HepG2 (cell line): Measurements from ENCODE around the gene SLC44A4. TPM values are rescaled to one million over a fixed set of nuclear protein-coding genes. Genes with fewer than 3 reads are reported as not detected.

Experiments
- CCDC6 ChIP-seq: sonication (generic); formaldehyde crosslinking; IDR thresholded peaks from 2 replicates; pipeline ENCODE4 v1.8.1; 2022; ENCODE audit warnings: mild to moderate bottlenecking, missing genetic modification reagents, moderate library complexity
- CEBPZ ChIP-seq: IDR thresholded peaks from 2 replicates; pipeline ENCODE4 v1.6.1; 2012; ENCODE audit warnings: low read length, improper control_type of control experiment
- GATAD2A ChIP-seq: IDR thresholded peaks from 2 replicates; pipeline ENCODE4 v1.6.1; 2016
- KDM6A ChIP-seq: IDR thresholded peaks from 2 replicates; pipeline ENCODE4 v1.6.1; 2016; ENCODE audit warnings: low read depth
- KMT2A ChIP-seq: sonication (generic); formaldehyde crosslinking; IDR thresholded peaks from 2 replicates; pipeline ENCODE4 v1.4.0; 2020; ENCODE audit warnings: missing genetic modification reagents
- NFYC ChIP-seq: IDR thresholded peaks from 2 replicates; pipeline ENCODE4 v1.6.1; 2016; ENCODE audit warnings: missing genetic modification reagents, missing compliant biosample characterization
- PHF21A ChIP-seq: sonication (generic); formaldehyde crosslinking; IDR thresholded peaks from 2 replicates; pipeline ENCODE4 v1.5.0; 2020; ENCODE audit warnings: mild to moderate bottlenecking, missing genetic modification reagents
- POLR2A ChIP-seq, 2 experiments: IDR thresholded peaks; 2 replicates each; pipeline ENCODE4 v1.6.1; 2011; ENCODE audit warnings: low read depth in 2 of 2, low read length in 2 of 2, mild to moderate bottlenecking in 1 of 2, moderate library complexity in 1 of 2; ENCODE audit not compliant: insufficient read depth in 1 of 2
- POLR2G ChIP-seq: fragments of 200-400 bp; formaldehyde crosslinking; IDR thresholded peaks from 2 replicates; pipeline ENCODE4 v1.6.1; 2018; ENCODE audit warnings: mild to moderate bottlenecking, low read depth, low read length, moderate library complexity
- RELA ChIP-seq: sonication (generic); formaldehyde crosslinking; IDR thresholded peaks from 2 replicates; pipeline ENCODE4 v1.4.0; 2020; ENCODE audit warnings: missing genetic modification reagents
- RFX1 ChIP-seq: fragments of 450-650 bp; IDR thresholded peaks from 2 replicates; pipeline ENCODE4 v1.6.1; 2017
- RXRB ChIP-seq: IDR thresholded peaks from 2 replicates; pipeline ENCODE4 v1.6.1; 2016; ENCODE audit warnings: borderline replicate concordance, missing genetic modification reagents, missing compliant biosample characterization
- SAP130 ChIP-seq: IDR thresholded peaks from 2 replicates; pipeline ENCODE4 v1.6.1; 2016; ENCODE audit warnings: low read depth
- SMYD3 ChIP-seq: sonication (generic); formaldehyde crosslinking; IDR thresholded peaks from 2 replicates; pipeline ENCODE4 v1.8.1; 2023; ENCODE audit warnings: mild to moderate bottlenecking, missing genetic modification reagents
- SRY ChIP-seq: sonication (generic); formaldehyde crosslinking; IDR thresholded peaks from 2 replicates; pipeline ENCODE4 v1.8.0; 2022; ENCODE audit warnings: mild to moderate bottlenecking, missing genetic modification reagents
- ZBED4 ChIP-seq: sonication (generic); formaldehyde crosslinking; IDR thresholded peaks from 2 replicates; pipeline ENCODE4 v1.4.0; 2020; ENCODE audit warnings: missing genetic modification reagents, borderline replicate concordance
- ZBTB38 ChIP-seq: sonication (generic); formaldehyde crosslinking; IDR thresholded peaks from 2 replicates; pipeline ENCODE4 v1.5.1; 2020; ENCODE audit warnings: mild to moderate bottlenecking, missing genetic modification reagents
- ZNF30 ChIP-seq: sonication (generic); formaldehyde crosslinking; IDR thresholded peaks from 2 replicates; pipeline ENCODE4 v1.5.0; 2020; ENCODE audit warnings: mild to moderate bottlenecking, missing genetic modification reagents
- ZNF331 ChIP-seq: sonication (generic); formaldehyde crosslinking; IDR thresholded peaks from 2 replicates; pipeline ENCODE4 v1.4.0; 2020; ENCODE audit warnings: missing genetic modification reagents
- ZNF670 ChIP-seq: sonication (generic); formaldehyde crosslinking; IDR thresholded peaks from 2 replicates; pipeline ENCODE4 v1.8.0; 2022; ENCODE audit warnings: mild to moderate bottlenecking, missing genetic modification reagents, borderline replicate concordance
- ZNF788 ChIP-seq: sonication (generic); formaldehyde crosslinking; IDR thresholded peaks from 2 replicates; pipeline ENCODE4 v1.5.0; 2020; ENCODE audit warnings: mild to moderate bottlenecking, missing genetic modification reagents, borderline replicate concordance
- polyA plus RNA-seq, 8 experiments: library from polyadenylated mRNA; depleted of rRNA in 3 of 8; stranded (reverse) in 7 of 8; unstranded in 1 of 8; fragments of >200 nt; fragmentation: Illumina TruSeq in 4 of 8; extraction: Trizol in 4 of 8; gene quantifications; 2 replicates each; pipeline versions ENCODE4 v1.2.1 to v1.2.3, GENCODE V29; 2011 to 2016; ENCODE audit warnings: low read depth in 4 of 8, missing spikeins in 1 of 8, mixed read lengths in 1 of 8; ENCODE audit not compliant: insufficient read depth in 1 of 8
- total RNA-seq, 5 experiments: library from RNA; depleted of rRNA; stranded (reverse); fragments of >200 nt; fragmentation: Illumina TruSeq; extraction: Trizol; gene quantifications; 2 replicates each; pipeline ENCODE4 v1.2.3, GENCODE V29; 2016; ENCODE audit warnings: low read depth in 1 of 5
- TF ChIP-seq, protein P1 (sequence below): sonication (generic); formaldehyde crosslinking; IDR thresholded peaks from 2 replicates; pipeline ENCODE4 v1.4.0; 2020; ENCODE audit warnings: missing genetic modification reagents

Gene SLC44A4
- total and polyA plus RNA-seq, 2 of the 13 experiments (the other 11 are each of a cell fraction or from before 2014, with no cell fraction given) = 3.5 to 5.9 TPM

GRCh38 chr6:31815025-31815838, 63.6 kb downstream of the SLC44A4 start, which contains the start of the genes HSPA1A and HSPA1L (continued):
- TF ChIP-seq PHF21A (peak; percentile 79), ZNF331 (CRISPR knock-in tag) (0 out of 2 replicates have a peak, but pooled peaks have one; percentile 42), POLR2G (peak; percentile 99), RELA (CRISPR knock-in tag) (peak; percentile 52; the same call in 1 of the 2 replicates), ZBED4 (CRISPR knock-in tag) (peak; percentile 34; the same call in 1 of the 2 replicates), CEBPZ (no peak), ZNF788 (CRISPR knock-in tag) (peak; percentile 40; the same call in 1 of the 2 replicates), NFYC (peak; percentile 81; the same call in 1 of the 2 replicates), ZBTB38 (CRISPR knock-in tag) (peak; percentile 89), POLR2A (IDR thresholded peaks at IDR 0.05; ENCODE audit: insufficient read depth in 1 of 2, low read depth in 2 of 2, low read length in 2 of 2) (peak; percentile 99 to 100), SAP130 (peak; percentile 68), CCDC6 (CRISPR knock-in tag) (peak; percentile 79; the same call in 1 of the 2 replicates), ZNF30 (CRISPR knock-in tag) (no peak), KDM6A (CRISPR knock-in tag) (no peak), RXRB (CRISPR knock-in tag) (peak; percentile 46), ZNF670 (CRISPR knock-in tag) (peak; percentile 55; the same call in 1 of the 2 replicates), GATAD2A (CRISPR knock-in tag) (0 out of 2 replicates have a peak, but pooled peaks have one; percentile 37), KMT2A (CRISPR knock-in tag) (peak; percentile 73), SRY (CRISPR knock-in tag) (peak; percentile 67; the same call in 1 of the 2 replicates), SMYD3 (CRISPR knock-in tag) (0 out of 2 replicates have a peak, but pooled peaks have one; percentile 37), RFX1 (peak; percentile 21; the same call in 1 of the 2 replicates)
- TF ChIP-seq, protein P1, sequence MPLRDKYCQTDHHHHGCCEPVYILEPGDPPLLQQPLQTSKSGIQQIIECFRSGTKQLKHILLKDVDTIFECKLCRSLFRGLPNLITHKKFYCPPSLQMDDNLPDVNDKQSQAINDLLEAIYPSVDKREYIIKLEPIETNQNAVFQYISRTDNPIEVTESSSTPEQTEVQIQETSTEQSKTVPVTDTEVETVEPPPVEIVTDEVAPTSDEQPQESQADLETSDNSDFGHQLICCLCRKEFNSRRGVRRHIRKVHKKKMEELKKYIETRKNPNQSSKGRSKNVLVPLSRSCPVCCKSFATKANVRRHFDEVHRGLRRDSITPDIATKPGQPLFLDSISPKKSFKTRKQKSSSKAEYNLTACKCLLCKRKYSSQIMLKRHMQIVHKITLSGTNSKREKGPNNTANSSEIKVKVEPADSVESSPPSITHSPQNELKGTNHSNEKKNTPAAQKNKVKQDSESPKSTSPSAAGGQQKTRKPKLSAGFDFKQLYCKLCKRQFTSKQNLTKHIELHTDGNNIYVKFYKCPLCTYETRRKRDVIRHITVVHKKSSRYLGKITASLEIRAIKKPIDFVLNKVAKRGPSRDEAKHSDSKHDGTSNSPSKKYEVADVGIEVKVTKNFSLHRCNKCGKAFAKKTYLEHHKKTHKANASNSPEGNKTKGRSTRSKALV (CRISPR knock-in tag) = no peak
